Mesendoderm (in vitro differentiated cells): ENCODE data around the gene LRCH2. TPM values are rescaled to one million over a fixed set of nuclear protein-coding genes. Genes with fewer than 3 reads are reported as not detected.

Experiments
- DNase-seq: peaks from one replicate; pipeline ENCODE4 v3.0.0; 2013
- H2AK5ac ChIP-seq: 2 replicates; pipeline ENCODE4 v1.6.1; 2013; ENCODE audit warnings: low read length, inconsistent platforms
- H2BK120ac ChIP-seq: 2 replicates; pipeline ENCODE4 v1.6.1; 2013; ENCODE audit warnings: low read depth, mild to moderate bottlenecking, low read length, moderate library complexity, mixed read lengths
- H2BK15ac ChIP-seq: replicated peaks from 2 replicates; pipeline ENCODE4 v1.6.1; 2013; ENCODE audit warnings: low read depth, mild to moderate bottlenecking, moderate library complexity
- H2BK5ac ChIP-seq: 2 replicates; pipeline ENCODE4 v1.6.1; 2013; ENCODE audit warnings: low read length, inconsistent platforms
- H3K18ac ChIP-seq: 2 replicates; pipeline ENCODE4 v1.6.1; 2013; ENCODE audit warnings: mild to moderate bottlenecking, low read length, mixed read lengths
- H3K23ac ChIP-seq: one replicate; pipeline ENCODE4 v1.6.1; 2013; ENCODE audit warnings: low read length
- H3K27ac ChIP-seq: 2 replicates; pipeline ENCODE4 v1.5.1; 2013; ENCODE audit warnings: low read depth, mild to moderate bottlenecking, inconsistent platforms, low read length, moderate library complexity
- H3K27me3 ChIP-seq: 2 replicates; pipeline ENCODE4 v1.6.1; 2013; ENCODE audit warnings: low read length, control low read depth, mild to moderate bottlenecking, inconsistent platforms; ENCODE audit not compliant: insufficient read depth, poor library complexity
- H3K36me3 ChIP-seq: 2 replicates; pipeline ENCODE4 v1.6.1; 2013; ENCODE audit warnings: low read length, inconsistent platforms; ENCODE audit not compliant: control insufficient read depth, insufficient read depth
- H3K4ac ChIP-seq: one replicate; pipeline ENCODE4 v1.6.1; 2013; ENCODE audit warnings: low read depth, mild to moderate bottlenecking, low read length, moderate library complexity
- H3K4me1 ChIP-seq: 2 replicates; pipeline ENCODE4 v1.6.1; 2013; ENCODE audit warnings: low read depth, low read length, inconsistent platforms; ENCODE audit not compliant: control insufficient read depth
- H3K4me2 ChIP-seq: 2 replicates; pipeline ENCODE4 v1.6.1; 2013; ENCODE audit warnings: low read length
- H3K4me3 ChIP-seq: 2 replicates; pipeline ENCODE4 v1.5.1; 2013; ENCODE audit warnings: mild to moderate bottlenecking, low read length
- H3K56ac ChIP-seq: one replicate; pipeline ENCODE4 v1.6.1; 2013; ENCODE audit warnings: low read length
- H3K79me1 ChIP-seq: 2 replicates; pipeline ENCODE4 v1.6.1; 2013; ENCODE audit warnings: low read length, inconsistent platforms
- H3K79me2 ChIP-seq: 2 replicates; pipeline ENCODE4 v1.6.1; 2013; ENCODE audit warnings: mild to moderate bottlenecking, low read length; ENCODE audit not compliant: control insufficient read depth, insufficient read depth
- H3K9ac ChIP-seq: 2 replicates; pipeline ENCODE4 v1.6.1; 2013; ENCODE audit warnings: low read length, inconsistent platforms
- H4K5ac ChIP-seq: one replicate; pipeline ENCODE4 v1.6.1; 2013; ENCODE audit warnings: low read length
- H4K8ac ChIP-seq: one replicate; pipeline ENCODE4 v1.6.1; 2013; ENCODE audit warnings: low read depth, mild to moderate bottlenecking, control low read depth, low read length, moderate library complexity
- WGBS: extraction: QIAGEN DNeasy Blood & Tissue Kit; methylation state at CpG from one replicate; pipeline ENCODE4 v1.1.7; 2013; ENCODE audit warnings: low lambda C conversion rate, missing lambda C conversion rate; ENCODE audit not compliant: insufficient coverage; ENCODE audit errors: extremely low coverage; 5-methylcytosine and 5-hydroxymethylcytosine counted together
- small RNA-seq: library from polyadenylated mRNA; stranded (forward); fragments of <200 nt; extraction: miRNeasy Mini kit (QIAGEN cat#:217004); gene quantifications from one replicate; pipeline ENCODE3, GENCODE V24; 2013; ENCODE audit not compliant: insufficient read depth

Gene LRCH2

DNA sequence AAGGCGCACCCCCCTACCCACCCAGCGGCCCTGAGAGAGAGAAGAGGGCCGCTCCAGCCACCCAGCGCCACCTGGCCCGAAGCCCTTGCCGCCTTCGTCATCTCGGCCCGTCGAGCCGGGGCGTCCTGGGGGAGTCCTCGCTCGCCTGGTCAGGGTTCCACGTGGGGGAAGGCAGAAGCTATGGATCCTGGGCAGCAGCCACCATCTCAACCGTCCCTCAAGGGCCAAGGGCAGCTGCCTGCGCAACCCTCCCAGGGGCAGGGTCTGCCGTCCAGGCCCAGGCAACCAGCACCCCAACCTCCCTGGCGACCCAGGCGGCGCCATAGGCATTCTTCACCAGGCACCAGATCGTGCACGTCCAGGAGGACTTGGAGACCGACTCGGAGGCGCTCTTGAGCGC is 165.0 kb downstream of the LRCH2 start:
- Histone ChIP-seq H3K27ac (no peak overlapping the region), H3K4me2 (no peak overlapping the region), H3K79me1 (no peaks in the 10 kb centered on the region), H2AK5ac (no peak overlapping the region), H3K79me2 (no peaks in the 10 kb centered on the region), H2BK15ac (no peak overlapping the region), H2BK120ac (no peak overlapping the region), H3K23ac (no peak overlapping the region), H3K27me3 (no peaks in the 10 kb centered on the region), H3K4ac (no peak overlapping the region), H2BK5ac (no peak overlapping the region), H3K18ac (no peak overlapping the region), H3K4me1 (peaks cover 2% of the 10 kb centered on the region), H4K5ac (no peak overlapping the region), H3K9ac (no peak overlapping the region), H4K8ac (no peak overlapping the region), H3K36me3 (no peaks in the 10 kb centered on the region), H3K4me3 (no peak overlapping the region), H3K56ac (no peak overlapping the region)
- DNase-seq, result no peak
- no CpG with 5 or more reads among the region's 27 CpGs for WGBS

DNA sequence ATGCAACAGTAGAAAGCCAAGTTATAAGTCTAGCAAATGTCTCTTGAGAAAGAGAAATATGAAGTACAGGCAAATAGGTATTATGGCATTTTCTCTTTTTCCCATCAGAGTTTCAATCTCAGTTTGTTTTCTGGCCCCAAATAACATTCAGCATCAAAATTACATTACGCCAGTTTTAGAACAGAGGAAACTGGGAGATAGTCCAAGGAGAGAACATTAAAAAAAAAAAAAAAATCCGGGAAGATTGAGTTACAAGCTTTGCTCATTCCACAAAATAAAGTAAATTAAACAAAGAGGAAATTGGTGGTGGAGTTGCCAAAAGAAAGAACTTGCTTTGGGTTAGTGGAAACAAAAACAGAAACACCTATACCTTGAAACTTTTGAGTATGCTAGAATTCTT is 166.1 kb downstream of the LRCH2 start:
- H3K18ac ChIP-seq, result no peak overlapping the region
- H2BK5ac ChIP-seq, result no peak overlapping the region
- no peak overlapping the region for H2AK5ac ChIP-seq
- H3K56ac ChIP-seq, result no peak overlapping the region
- H3K27me3 ChIP-seq, result no peaks in the 10 kb centered on the region
- DNase-seq, result no peak
- H3K79me1 ChIP-seq, result no peaks in the 10 kb centered on the region
- no peak overlapping the region for H3K27ac ChIP-seq
- no peak overlapping the region for H3K4me2 ChIP-seq
- no peak overlapping the region for H2BK120ac ChIP-seq
- no peak overlapping the region for H2BK15ac ChIP-seq
- no peak overlapping the region for H3K4me3 ChIP-seq
- peaks cover 2% of the 10 kb centered on the region for H3K4me1 ChIP-seq
- H3K79me2 ChIP-seq, result no peaks in the 10 kb centered on the region
- no peaks in the 10 kb centered on the region for H3K36me3 ChIP-seq
- no peak overlapping the region for H3K9ac ChIP-seq
- H4K5ac ChIP-seq, result no peak overlapping the region
- no CpG with 5 or more reads among the region's 2 CpGs for WGBS
- H3K23ac ChIP-seq, result no peak overlapping the region
- no peak overlapping the region for H4K8ac ChIP-seq
- H3K4ac ChIP-seq, result no peak overlapping the region

DNA sequence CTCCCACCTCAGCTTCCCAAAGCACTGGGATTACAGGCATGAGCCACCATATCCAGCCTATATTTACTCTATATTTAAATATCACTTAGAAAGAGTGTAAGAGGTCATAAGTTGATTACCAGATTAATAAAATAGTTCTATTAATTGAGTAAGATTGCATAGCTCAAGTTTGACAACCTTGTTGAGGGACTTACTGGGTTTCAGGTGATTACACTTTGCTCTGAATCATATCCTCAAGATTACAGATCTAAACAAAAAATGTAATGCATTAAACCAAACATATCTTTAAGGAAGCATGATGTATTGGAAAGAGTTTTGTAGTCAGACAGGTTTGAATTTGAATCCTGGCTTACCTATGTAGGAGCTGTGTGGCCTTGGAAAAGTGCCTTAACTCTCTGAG is 168.6 kb downstream of the LRCH2 start:
- Histone ChIP-seq H3K9ac (no peak overlapping the region), H2BK120ac (no peak overlapping the region), H3K56ac (no peak overlapping the region), H2BK15ac (no peak overlapping the region), H4K8ac (no peak overlapping the region), H3K23ac (no peak overlapping the region), H3K4ac (no peak overlapping the region), H3K79me2 (no peaks in the 10 kb centered on the region), H3K36me3 (no peaks in the 10 kb centered on the region), H3K4me3 (no peak overlapping the region), H2AK5ac (no peak overlapping the region), H2BK5ac (no peak overlapping the region), H3K79me1 (no peaks in the 10 kb centered on the region), H3K27me3 (no peaks in the 10 kb centered on the region), H3K4me1 (no peaks in the 10 kb centered on the region), H4K5ac (no peak overlapping the region), H3K4me2 (no peak overlapping the region), H3K27ac (no peak overlapping the region), H3K18ac (no peak overlapping the region)
- no peak for DNase-seq

Small RNAs within 50 kb of the gene (small RNA-seq; reads per million reads assigned to genes)
- gene RF00019 (not detected), gene SNORA35B (3.0 reads per million, percentile 46 among the genes with 10 or more reads in this experiment)
